GM18861 (cell line): ENCODE data around the gene SURF4.
A peak's percentile ranks its signal among the peaks of the same experiment; 100 is the strongest.
"Not testable (repeated sequence)": the region's sequence is repeated elsewhere in the genome, so short reads cannot be mapped to it uniquely, and the experiment has no call there.

ENCODE experiments used
- ATAC-seq: cut with Tn5 transposase; IDR thresholded peaks from one replicate; pipeline ENCODE4 v1.9.1; 2021; ENCODE audit not compliant: unreplicated experiment

The SURF4 gene

GRCh38 chr9:133335924-133336811 is 39.7 kb downstream of the SURF4 start, which contains the start of gene SURF6:
Gene SURF6 (minus strand): TSS chr9:133336188. CDS start chr9:133336132, 56 bp downstream.
- peak; percentile 78 for ATAC-seq

GRCh38 chr9:133334888-133335287 is 41.0 kb downstream of the SURF4 start:
- ATAC-seq, result not testable (repeated sequence)

GRCh38 chr9:133334161-133334560 is 41.7 kb downstream of the SURF4 start:
- ATAC-seq, result no peak

GRCh38 chr9:133333566-133333965 is 42.3 kb downstream of the SURF4 start:
- ATAC-seq, result no peak

GRCh38 chr9:133333011-133333410 is 42.8 kb downstream of the SURF4 start:
- no peak for ATAC-seq

- no peak for ATAC-seq
Measured at GRCh38 chr9:133332381-133332730, 43.5 kb downstream of the SURF4 start.

- no peak for ATAC-seq
Measured at GRCh38 chr9:133331641-133332380, 44.0 kb downstream of the SURF4 start.

GRCh38 chr9:133331221-133331620 is 44.6 kb downstream of the SURF4 start:
- ATAC-seq, result no peak

- ATAC-seq, result not testable (repeated sequence)
Measured at GRCh38 chr9:133329306-133330156, 46.3 kb downstream of the SURF4 start.

- no peak for ATAC-seq
Measured at GRCh38 chr9:133327834-133328484, 47.9 kb downstream of the SURF4 start.

GRCh38 chr9:133327021-133327420 is 48.8 kb downstream of the SURF4 start:
- not testable (repeated sequence) for ATAC-seq

GRCh38 chr9:133323991-133324703 is 51.7 kb downstream of the SURF4 start:
- ATAC-seq, result no peak

- no peak for ATAC-seq
Measured at GRCh38 chr9:133323211-133323610, 52.6 kb downstream of the SURF4 start.

GRCh38 chr9:133322701-133323100 is 53.2 kb downstream of the SURF4 start:
- ATAC-seq, result no peak

GRCh38 chr9:133321411-133321935 is 54.4 kb downstream of the SURF4 start:
- ATAC-seq, result no peak

- ATAC-seq, result no peak
Measured at GRCh38 chr9:133320421-133320881, 55.4 kb downstream of the SURF4 start.

- ATAC-seq, result not testable (repeated sequence)
Measured at GRCh38 chr9:133317551-133317950, 58.3 kb downstream of the SURF4 start.

GRCh38 chr9:133315997-133316396 is 59.9 kb downstream of the SURF4 start:
- ATAC-seq, result no peak
